ENCODE data around the gene LRRC23. TPM values are rescaled to one million over a fixed set of nuclear protein-coding genes. Genes with fewer than 3 reads are reported as not detected.

The LRRC23 gene
- total and polyA plus RNA-seq, 8 donors, result 5.3 to 20.4 (median 9.0) TPM; not detected in 1

GRCh38 chr12:6953442-6954315, 49.1 kb downstream of the LRRC23 start:
- H3K9me3 ChIP-seq, result no peaks in the 10 kb centered on the region
- H3K4me1 ChIP-seq, result peaks cover 0 to 77% (median 23%) of the 10 kb centered on the region in 4 donors
- peaks cover 3 to 33% (median 27%) of the 10 kb centered on the region in 4 donors for H3K36me3 ChIP-seq
- WGBS, 5 donors, result 53 to 69% (median 61%) methylated on average over 19 to 24 of the region's 24 CpGs
- intact Hi-C loops (cut with DNase I; ENCODE audit: low total_unique reads), result no loop called here
- peak overlapping the region; percentile 32 to 50 (median 46) for H3K4me3 ChIP-seq
- DNase-seq, result peak; percentile 54 to 78
- peak overlapping the region; percentile 20 to 96 (median 71) for H3K27ac ChIP-seq
- TF ChIP-seq POLR2A (IDR thresholded peaks at IDR 0.05) (no peak), EP300 (IDR thresholded peaks at IDR 0.05) (no peak)
- H3K27me3 ChIP-seq, result no peaks in the 10 kb centered on the region

GRCh38 chr12:6954316-6955107, 49.9 kb downstream of the LRRC23 start:
- H3K4me3 ChIP-seq, result peak overlapping the region in 2 of 4 donors; percentile 48 to 50
- peak overlapping the region; percentile 20 to 96 (median 71) for H3K27ac ChIP-seq
- H3K27me3 ChIP-seq, result no peaks in the 10 kb centered on the region
- intact Hi-C loops (cut with DNase I; ENCODE audit: low total_unique reads), result no loop called here
- 76 to 89% (median 85%) methylated on average over 18 to 21 of the region's 21 CpGs for WGBS, 5 donors
- H3K4me1 ChIP-seq, result peaks cover under 1 to 76% (median 24%) of the 10 kb centered on the region in 4 donors
- TF ChIP-seq POLR2A (IDR thresholded peaks at IDR 0.05), result no peak
- no peak for TF ChIP-seq EP300 (IDR thresholded peaks at IDR 0.05)
- no peak for TF ChIP-seq POLR2AphosphoS5 (IDR thresholded peaks at IDR 0.05)
- no peak for TF ChIP-seq CTCF (IDR thresholded peaks at IDR 0.05)
- no peak for DNase-seq
- no peaks in the 10 kb centered on the region for H3K9me3 ChIP-seq
- peaks cover 3 to 33% (median 27%) of the 10 kb centered on the region in 4 donors for H3K36me3 ChIP-seq

DNA sequence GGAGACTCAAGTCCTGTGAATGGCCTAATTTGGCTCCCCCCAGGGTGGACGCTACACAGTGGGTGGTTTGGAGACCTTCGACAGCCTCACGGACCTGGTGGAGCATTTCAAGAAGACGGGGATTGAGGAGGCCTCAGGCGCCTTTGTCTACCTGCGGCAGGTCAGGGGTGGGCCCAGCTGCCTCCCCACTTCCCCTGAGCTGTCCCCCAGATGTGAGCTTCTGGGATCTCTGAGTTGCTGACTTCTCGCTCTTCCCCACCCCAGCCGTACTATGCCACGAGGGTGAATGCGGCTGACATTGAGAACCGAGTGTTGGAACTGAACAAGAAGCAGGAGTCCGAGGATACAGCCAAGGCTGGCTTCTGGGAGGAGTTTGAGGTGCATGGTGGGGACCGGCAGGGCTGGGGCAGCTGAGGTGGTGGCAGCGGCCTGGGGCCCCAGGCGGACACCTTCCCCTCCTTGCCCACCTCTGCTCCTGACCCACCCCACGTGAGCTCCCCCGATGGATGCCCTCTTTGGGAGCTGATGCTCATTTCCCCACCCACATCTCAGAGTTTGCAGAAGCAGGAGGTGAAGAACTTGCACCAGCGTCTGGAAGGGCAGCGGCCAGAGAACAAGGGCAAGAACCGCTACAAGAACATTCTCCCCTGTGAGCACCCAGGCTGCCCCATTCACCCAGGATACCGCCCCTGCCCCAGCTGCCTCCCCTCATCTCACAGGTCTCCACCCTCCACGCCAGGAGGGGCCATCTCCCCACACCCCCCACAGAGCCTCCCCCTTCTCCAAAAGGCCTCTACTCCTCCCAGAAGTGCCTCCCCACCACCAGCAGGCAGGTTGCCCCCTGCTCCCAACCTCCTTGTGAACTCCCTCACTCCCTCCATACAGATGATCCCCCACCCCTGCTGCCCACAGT, 50.7 kb downstream of the LRRC23 start:
- H3K27me3 ChIP-seq, result no peaks in the 10 kb centered on the region
- no peak for DNase-seq
- 86 to 93% (median 88%) methylated on average over 21 to 22 of the region's 22 CpGs for WGBS, 5 donors
- TF ChIP-seq POLR2AphosphoS5 (IDR thresholded peaks at IDR 0.05) (no peak), POLR2A (IDR thresholded peaks at IDR 0.05) (no peak), EP300 (IDR thresholded peaks at IDR 0.05) (no peak), CTCF (IDR thresholded peaks at IDR 0.05) (no peak)
- H3K36me3 ChIP-seq, result peaks cover 3 to 39% (median 30%) of the 10 kb centered on the region in 4 donors
- H3K9me3 ChIP-seq, result no peaks in the 10 kb centered on the region
- no peak overlapping the region for H3K4me3 ChIP-seq
- H3K4me1 ChIP-seq, result peaks cover 9 to 79% (median 33%) of the 10 kb centered on the region in 4 donors
- peak overlapping the region in 4 of 5 donors; percentile 19 to 96 (median 64) for H3K27ac ChIP-seq
- intact Hi-C loops (cut with DNase I; ENCODE audit: low total_unique reads), result no loop called here

DNA sequence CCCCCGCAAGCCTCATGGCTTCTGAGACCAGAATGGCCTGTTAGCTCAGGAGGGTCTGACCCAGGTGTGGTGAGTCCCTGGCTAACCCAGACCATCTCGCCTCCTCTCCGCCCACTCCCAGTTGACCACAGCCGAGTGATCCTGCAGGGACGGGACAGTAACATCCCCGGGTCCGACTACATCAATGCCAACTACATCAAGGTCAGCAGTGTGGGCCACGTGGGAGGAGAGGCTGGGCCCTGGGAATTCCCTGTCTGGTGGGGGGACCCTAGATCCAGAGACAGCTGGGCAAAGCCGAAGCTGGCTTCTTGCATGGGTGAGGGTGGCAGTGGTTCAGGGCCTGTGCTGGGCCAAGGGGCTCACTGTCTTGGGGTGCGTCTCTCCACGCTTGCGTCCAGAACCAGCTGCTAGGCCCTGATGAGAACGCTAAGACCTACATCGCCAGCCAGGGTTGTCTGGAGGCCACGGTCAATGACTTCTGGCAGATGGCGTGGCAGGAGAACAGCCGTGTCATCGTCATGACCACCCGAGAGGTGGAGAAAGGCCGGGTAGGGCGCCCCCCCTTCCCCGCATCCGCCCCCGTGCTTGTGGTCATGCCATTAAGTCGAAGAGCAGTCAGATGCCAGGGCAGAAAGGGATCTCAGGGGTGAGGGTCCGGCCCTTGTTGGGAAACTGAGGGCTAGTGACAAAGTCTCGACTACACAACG, 51.6 kb downstream of the LRRC23 start:
- peaks cover 3 to 43% (median 32%) of the 10 kb centered on the region in 4 donors for H3K36me3 ChIP-seq
- DNase-seq, result no peak

More for the DNA sequence above, 51.6 kb downstream of the LRRC23 start:
- Histone ChIP-seq H3K27me3 (no peaks in the 10 kb centered on the region), H3K4me3 (no peak overlapping the region), H3K9me3 (no peaks in the 10 kb centered on the region), H3K4me1 (peaks cover 17 to 82% (median 41%) of the 10 kb centered on the region in 4 donors), H3K27ac (peak overlapping the region in 2 of 5 donors; percentile 95 to 96)
- intact Hi-C loops (cut with DNase I; ENCODE audit: low total_unique reads), result no loop called here
- WGBS, 5 donors, result 76 to 87% (median 82%) methylated on average over 22 to 28 of the region's 28 CpGs
- TF ChIP-seq POLR2A (IDR thresholded peaks at IDR 0.05) (no peak), EP300 (IDR thresholded peaks at IDR 0.05) (no peak), CTCF (IDR thresholded peaks at IDR 0.05) (no peak), POLR2AphosphoS5 (IDR thresholded peaks at IDR 0.05) (no peak)
